Measurements from ENCODE around the gene PMIS2.
A peak's percentile ranks its signal among the peaks of the same experiment; 100 is the strongest.
"Not testable (repeated sequence)": the region's sequence is repeated elsewhere in the genome, so short reads cannot be mapped to it uniquely, and the experiment has no call there.

The PMIS2 gene

GRCh38 chr19:35587321-35587720 lies 1.3 kb downstream of the PMIS2 start:
- DNase-seq (ENCODE audit: low spot score) (no peak), FAIRE-seq (no peak)

- FAIRE-seq, result no peak
- no peak for DNase-seq (ENCODE audit: low spot score)
Observed at GRCh38 chr19:35590875-35591274, 4.9 kb downstream of the PMIS2 start.

DNA sequence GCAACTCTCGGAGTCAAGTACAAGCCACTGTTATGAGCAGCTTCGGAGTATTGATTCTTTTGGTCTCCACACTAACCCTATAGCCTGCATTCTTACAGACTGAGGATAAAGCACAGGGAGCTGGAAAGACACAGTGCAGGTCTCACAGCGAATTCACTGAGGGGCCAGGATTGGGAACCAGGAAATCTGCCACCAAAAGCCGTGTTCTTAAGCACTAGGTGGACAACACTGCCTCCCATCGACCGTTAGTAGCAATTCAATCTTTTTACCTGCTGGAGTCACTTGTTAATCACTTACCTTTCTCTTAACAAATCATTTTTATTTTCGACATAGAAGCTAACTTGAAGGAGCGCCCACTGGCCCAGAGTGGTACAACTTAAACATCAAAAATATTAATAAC lies 6.3 kb downstream of the PMIS2 start:
- FAIRE-seq (no peak), DNase-seq (ENCODE audit: low spot score) (no peak)

DNA sequence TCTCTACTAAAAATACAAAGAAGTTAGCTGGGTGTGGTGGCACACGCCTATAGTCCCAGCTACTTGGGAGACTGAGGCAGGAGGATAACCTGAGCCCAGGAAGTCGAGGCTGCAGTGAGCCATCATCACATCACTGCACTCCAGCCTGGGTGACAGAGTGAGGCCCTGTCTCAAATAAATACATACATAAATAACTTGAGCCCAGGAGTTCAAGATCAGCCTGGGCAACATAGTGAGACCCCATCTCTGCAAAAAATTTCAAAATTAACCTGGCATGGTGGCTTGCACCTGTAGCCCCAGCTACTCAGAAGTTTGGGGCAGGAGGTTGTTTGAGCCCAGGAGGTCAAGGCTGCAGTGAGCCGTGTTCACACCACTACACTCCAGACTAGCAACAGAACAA lies 9.1 kb downstream of the PMIS2 start:
- DNase-seq (ENCODE audit: low spot score); FAIRE-seq: not testable (repeated sequence)

DNA sequence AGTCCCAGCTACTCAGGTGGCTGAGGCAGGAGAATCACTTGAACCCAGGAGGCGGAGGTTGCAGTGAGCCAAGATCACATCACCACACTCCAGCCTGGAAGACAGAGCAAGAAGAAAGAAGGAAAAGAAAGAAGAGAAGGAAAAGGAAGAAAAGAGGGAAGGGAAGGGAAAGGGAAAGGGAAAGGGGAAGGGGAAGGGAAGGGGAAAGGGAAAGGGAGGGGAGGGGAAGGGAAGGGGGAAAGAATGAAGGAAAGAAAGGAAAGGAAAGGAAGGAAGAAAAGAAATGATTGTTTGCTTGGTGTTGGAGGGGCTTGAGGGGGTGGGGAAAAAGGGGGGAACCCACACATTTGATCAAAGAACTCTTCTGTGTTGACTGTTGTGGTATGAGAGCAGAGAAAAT lies 10.0 kb downstream of the PMIS2 start:
- DNase-seq (ENCODE audit: low spot score), result no peak
- no peak for FAIRE-seq

DNA sequence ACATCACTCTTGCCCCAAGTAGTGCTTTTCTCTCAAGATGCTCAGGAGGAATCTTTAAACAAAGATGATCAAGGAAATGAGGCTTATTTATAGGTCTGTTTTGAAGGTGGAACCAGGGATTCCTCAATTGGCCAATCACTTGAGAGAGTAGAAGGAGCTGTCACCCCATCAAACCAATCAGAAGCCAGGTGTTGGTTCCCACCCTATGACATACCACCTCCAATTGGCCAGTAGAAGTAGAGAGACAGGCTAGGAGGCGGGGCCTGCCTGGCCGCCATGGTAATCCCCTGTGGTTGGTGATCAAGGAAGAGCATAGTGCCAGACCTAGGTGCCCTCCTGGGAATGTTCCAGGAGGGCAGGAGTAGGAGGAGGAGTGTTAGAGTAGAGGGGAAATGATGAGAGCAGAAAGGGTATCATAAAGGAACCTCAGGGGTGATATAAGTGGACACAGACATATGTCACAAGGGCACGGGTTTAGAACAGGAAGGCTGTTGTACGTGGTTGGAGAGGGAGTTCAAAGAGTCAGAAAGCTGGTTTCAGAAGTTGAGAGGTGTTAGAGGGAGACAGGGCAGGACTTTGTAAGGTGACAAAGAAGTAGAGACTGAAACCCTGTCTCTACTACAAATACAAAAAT lies 10.5 kb downstream of the PMIS2 start:
- FAIRE-seq, result no peak

GRCh38 chr19:35601971-35602370 lies 16.0 kb downstream of the PMIS2 start:
- DNase-seq (ENCODE audit: low spot score), result no peak
- no peak for FAIRE-seq

More for the DNA sequence above, 10.5 kb downstream of the PMIS2 start:
- no peak for DNase-seq (ENCODE audit: low spot score)

- not testable (repeated sequence) for FAIRE-seq; DNase-seq (ENCODE audit: low spot score)
Observed at GRCh38 chr19:35604436-35604835, 18.5 kb downstream of the PMIS2 start.

DNA sequence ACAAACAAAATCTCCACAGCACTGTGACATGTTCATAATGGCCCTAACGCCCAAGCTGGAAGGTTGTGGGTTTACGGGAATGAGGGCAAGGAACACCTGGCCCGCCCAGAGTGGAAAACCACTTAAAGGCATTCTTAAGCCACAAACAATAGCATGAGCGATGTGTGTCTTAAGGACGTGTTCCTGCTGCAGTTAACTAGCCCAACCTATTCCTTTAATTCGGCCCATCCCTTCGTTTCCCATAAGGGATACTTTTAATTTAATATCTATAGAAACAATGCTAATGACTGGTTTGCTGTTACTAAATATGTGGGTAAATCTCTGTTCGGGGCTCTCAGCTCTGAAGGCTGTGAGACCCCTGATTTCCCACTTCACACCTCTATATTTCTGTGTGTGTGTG lies 21.2 kb downstream of the PMIS2 start:
- FAIRE-seq; DNase-seq (ENCODE audit: low spot score): not testable (repeated sequence)

DNA sequence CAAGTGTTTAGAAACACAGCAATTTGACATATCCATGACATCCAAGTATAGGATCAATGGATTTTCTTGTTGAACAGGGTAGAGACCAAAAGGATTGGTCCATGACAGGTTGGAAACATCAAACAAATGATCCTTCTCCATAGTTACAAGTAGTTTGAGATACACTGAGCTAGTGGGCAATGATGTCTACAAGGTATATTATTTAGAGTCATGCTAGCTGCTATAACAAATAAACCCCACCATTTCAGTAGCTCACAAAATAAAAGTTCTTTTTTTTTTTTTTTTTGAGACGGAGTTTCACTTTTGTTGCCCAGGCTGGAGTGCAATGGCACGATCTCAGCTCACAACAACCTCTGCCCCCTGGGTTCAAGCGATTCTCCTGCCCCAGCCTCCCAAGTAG lies 21.7 kb downstream of the PMIS2 start:
- DNase-seq (ENCODE audit: low spot score), result no peak
- no peak for FAIRE-seq

GRCh38 chr19:35608251-35608650 lies 22.3 kb downstream of the PMIS2 start:
- FAIRE-seq, result no peak

GRCh38 chr19:35609851-35610353 lies 23.9 kb downstream of the PMIS2 start:
- no peak for DNase-seq (ENCODE audit: low spot score)

More at GRCh38 chr19:35608251-35608650, 22.3 kb downstream of the PMIS2 start:
- DNase-seq (ENCODE audit: low spot score), result no peak

GRCh38 chr19:35612224-35612558 lies 26.2 kb downstream of the PMIS2 start:
- no peak for FAIRE-seq
- no peak for DNase-seq (ENCODE audit: low spot score)

More at GRCh38 chr19:35609851-35610353, 23.9 kb downstream of the PMIS2 start:
- no peak for FAIRE-seq

GRCh38 chr19:35612559-35613321 lies 26.8 kb downstream of the PMIS2 start, which contains the start of gene HAUS5:
Gene HAUS5 (plus strand): TSS chr19:35612735. CDS start chr19:35612795, 60 bp downstream.
- FAIRE-seq (peak; percentile 96), DNase-seq (ENCODE audit: low spot score) (peak; percentile 97)

- DNase-seq (ENCODE audit: low spot score) (no peak), FAIRE-seq (no peak)
Observed at GRCh38 chr19:35613574-35613973, 27.6 kb downstream of the PMIS2 start.

- DNase-seq (ENCODE audit: low spot score), result no peak
- FAIRE-seq, result no peak
Observed at GRCh38 chr19:35615036-35615435, 29.1 kb downstream of the PMIS2 start.

DNA sequence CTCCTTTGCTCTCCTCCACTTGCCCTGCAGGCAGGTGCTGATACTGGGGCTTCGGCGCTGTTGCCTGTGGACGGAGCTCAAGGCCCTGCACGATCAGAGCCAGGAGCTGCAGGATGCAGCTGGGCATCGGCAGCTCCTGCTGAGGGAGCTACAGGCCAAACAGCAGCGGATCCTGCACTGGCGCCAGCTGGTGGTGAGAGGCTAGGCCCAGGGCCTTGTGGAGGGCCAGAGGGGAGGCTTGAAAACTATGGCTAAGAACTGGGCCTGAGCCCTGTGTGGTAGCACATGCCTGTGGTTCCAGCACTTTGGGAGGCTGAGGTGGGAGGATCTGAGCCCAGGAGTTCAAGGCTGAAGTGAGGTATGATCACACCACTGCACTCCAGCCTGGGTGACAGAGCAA lies 32.9 kb downstream of the PMIS2 start:
- no peak for FAIRE-seq
- DNase-seq (ENCODE audit: low spot score), result no peak

DNA sequence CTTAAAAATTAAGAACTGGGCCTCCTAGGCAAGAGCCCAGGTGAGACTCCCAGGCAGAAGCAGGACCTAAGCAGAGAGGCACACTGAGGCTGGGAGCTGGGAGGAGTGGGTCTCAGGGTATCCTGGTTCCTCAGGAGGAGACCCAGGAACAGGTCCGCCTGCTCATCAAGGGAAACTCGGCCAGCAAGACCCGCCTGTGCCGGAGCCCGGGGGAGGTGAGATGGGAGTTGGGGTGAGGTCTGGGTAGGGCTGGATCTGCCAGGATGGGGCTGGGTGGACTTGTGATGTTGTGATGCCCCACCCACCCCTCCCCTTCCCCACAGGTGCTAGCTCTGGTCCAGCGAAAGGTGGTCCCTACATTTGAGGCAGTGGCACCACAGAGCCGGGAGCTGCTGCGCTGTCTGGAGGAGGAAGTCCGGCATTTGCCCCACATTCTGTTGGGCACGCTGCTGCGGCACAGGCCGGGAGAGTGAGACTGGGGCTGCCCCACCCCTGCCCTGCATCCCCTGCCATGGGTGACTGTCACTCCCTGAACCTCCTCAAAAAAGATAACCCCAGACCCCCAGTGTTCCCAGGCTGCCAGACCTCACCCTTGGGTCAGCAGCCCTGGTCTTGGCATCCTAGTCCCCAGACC lies 33.4 kb downstream of the PMIS2 start:
- no peak for DNase-seq (ENCODE audit: low spot score)

GRCh38 chr19:35620001-35620400 lies 34.0 kb downstream of the PMIS2 start:
- FAIRE-seq, result no peak

More for the DNA sequence above, 33.4 kb downstream of the PMIS2 start:
- FAIRE-seq, result no peak

DNA sequence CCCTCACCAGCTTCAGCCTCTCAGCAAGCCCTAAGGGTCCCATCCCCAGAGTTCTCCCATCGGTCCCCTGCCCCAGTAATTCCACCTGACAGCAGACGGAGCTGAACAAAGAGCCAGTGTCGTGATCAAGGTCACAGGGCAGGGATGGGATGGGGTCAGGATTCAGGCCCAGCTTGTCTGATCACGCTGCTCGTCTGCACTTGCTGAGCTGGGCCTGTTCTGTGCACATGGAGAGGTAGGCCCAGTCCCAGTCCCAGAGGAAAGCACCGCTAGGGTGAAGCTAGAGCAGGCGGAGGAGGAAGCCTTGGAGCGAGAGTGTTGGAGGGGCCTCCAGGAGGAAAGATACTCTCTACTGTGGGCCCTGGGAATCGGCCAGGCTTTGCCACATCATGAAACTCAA lies 35.7 kb downstream of the PMIS2 start:
- FAIRE-seq (no peak), DNase-seq (ENCODE audit: low spot score) (no peak)

More at GRCh38 chr19:35620001-35620400, 34.0 kb downstream of the PMIS2 start:
- no peak for DNase-seq (ENCODE audit: low spot score)

GRCh38 chr19:35622750-35623149 lies 36.8 kb downstream of the PMIS2 start:
- no peak for FAIRE-seq

More at GRCh38 chr19:35622750-35623149, 36.8 kb downstream of the PMIS2 start:
- no peak for DNase-seq (ENCODE audit: low spot score)
